ENCODE results near the gene PRDM2. TPM values are rescaled to one million over a fixed set of nuclear protein-coding genes. Genes with fewer than 3 reads are reported as not detected.
A peak's percentile ranks its signal among the peaks of the same experiment; 100 is the strongest.

PRDM2 gene
- total and polyA plus RNA-seq, 2 of the 13 experiments (the other 11 are each of a cell fraction or from before 2014, with no cell fraction given) = 4.0 to 6.5 TPM

- peak overlapping the region; percentile 65 for H3K4me2 ChIP-seq (ENCODE audit: low read depth, low read length)
- H4K20me1 ChIP-seq (ENCODE audit: insufficient read depth, low read length) = no peaks in the 10 kb centered on the region
- in situ Hi-C loops (cut with HindIII; ENCODE audit: extremely low pct_ligation_motif_present, low pct_unique_long_range_greater_than_20kb) = loop anchor here (5.0 kb wide), 1 partner anchor 129 kb away; no protein-coding TSS in a partner anchor
- CTCF ChIA-PET (ENCODE audit: low intra/inter-chr PET ratio, low total read pairs) = interaction anchor here (1.4 kb wide), 1 partner anchor 131 kb away, joined by 6 read pairs; no protein-coding TSS in a partner anchor
- DNase-seq (ENCODE audit: low spot score) (peak; percentile 23), ATAC-seq (peak; percentile 94), FAIRE-seq (no peak)
- BruUV-seq (replicated peaks) = no TSS peak
- no peaks in the 10 kb centered on the region for H3K36me3 ChIP-seq (replicated peaks in 1 of 2; ENCODE audit: control insufficient read depth in 1 of 2, insufficient read depth in 2 of 2, low read length in 2 of 2)
- H2AFZ ChIP-seq (ENCODE audit: low read length) = no peak overlapping the region
- peaks cover 8% of the 10 kb centered on the region for H3K4me1 ChIP-seq (ENCODE audit: insufficient read depth, low read length)
- H3K4me3 ChIP-seq (replicated peaks in 1 of 3; ENCODE audit: insufficient read depth in 1 of 3, low read depth in 2 of 3, low read length in 3 of 3) = peak overlapping the region in 1 of 3 experiments; percentile 60; a peak in 1 of 6 replicates
- no peak for TF ChIP-seq ZNF841 (CRISPR knock-in tag; IDR thresholded peaks at IDR 0.05; ENCODE audit: borderline replicate concordance)
- TF ChIP-seq ELF1 (CRISPR knock-in tag; IDR thresholded peaks at IDR 0.05) = 0 out of 2 replicates have a peak, but pooled peaks have one; percentile 20
- 0 out of 2 replicates have a peak, but pooled peaks have one; percentile 34 for TF ChIP-seq ZMYM4 (CRISPR knock-in tag; IDR thresholded peaks at IDR 0.05)
- TF ChIP-seq RAD21 (CRISPR knock-in tag; IDR thresholded peaks at IDR 0.05) = 0 out of 2 replicates have a peak, but pooled peaks have one; percentile 14
- TF ChIP-seq STAG1 (CRISPR knock-in tag; IDR thresholded peaks at IDR 0.05) = peak; percentile 26; the same call in 1 of the 2 replicates
- TF ChIP-seq TRIM22 (IDR thresholded peaks at IDR 0.05) = no peak
- TF ChIP-seq, protein P1, sequence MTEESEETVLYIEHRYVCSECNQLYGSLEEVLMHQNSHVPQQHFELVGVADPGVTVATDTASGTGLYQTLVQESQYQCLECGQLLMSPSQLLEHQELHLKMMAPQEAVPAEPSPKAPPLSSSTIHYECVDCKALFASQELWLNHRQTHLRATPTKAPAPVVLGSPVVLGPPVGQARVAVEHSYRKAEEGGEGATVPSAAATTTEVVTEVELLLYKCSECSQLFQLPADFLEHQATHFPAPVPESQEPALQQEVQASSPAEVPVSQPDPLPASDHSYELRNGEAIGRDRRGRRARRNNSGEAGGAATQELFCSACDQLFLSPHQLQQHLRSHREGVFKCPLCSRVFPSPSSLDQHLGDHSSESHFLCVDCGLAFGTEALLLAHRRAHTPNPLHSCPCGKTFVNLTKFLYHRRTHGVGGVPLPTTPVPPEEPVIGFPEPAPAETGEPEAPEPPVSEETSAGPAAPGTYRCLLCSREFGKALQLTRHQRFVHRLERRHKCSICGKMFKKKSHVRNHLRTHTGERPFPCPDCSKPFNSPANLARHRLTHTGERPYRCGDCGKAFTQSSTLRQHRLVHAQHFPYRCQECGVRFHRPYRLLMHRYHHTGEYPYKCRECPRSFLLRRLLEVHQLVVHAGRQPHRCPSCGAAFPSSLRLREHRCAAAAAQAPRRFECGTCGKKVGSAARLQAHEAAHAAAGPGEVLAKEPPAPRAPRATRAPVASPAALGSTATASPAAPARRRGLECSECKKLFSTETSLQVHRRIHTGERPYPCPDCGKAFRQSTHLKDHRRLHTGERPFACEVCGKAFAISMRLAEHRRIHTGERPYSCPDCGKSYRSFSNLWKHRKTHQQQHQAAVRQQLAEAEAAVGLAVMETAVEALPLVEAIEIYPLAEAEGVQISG (CRISPR knock-in tag; IDR thresholded peaks at IDR 0.05) = peak; percentile 87
- TF ChIP-seq, protein P2, sequence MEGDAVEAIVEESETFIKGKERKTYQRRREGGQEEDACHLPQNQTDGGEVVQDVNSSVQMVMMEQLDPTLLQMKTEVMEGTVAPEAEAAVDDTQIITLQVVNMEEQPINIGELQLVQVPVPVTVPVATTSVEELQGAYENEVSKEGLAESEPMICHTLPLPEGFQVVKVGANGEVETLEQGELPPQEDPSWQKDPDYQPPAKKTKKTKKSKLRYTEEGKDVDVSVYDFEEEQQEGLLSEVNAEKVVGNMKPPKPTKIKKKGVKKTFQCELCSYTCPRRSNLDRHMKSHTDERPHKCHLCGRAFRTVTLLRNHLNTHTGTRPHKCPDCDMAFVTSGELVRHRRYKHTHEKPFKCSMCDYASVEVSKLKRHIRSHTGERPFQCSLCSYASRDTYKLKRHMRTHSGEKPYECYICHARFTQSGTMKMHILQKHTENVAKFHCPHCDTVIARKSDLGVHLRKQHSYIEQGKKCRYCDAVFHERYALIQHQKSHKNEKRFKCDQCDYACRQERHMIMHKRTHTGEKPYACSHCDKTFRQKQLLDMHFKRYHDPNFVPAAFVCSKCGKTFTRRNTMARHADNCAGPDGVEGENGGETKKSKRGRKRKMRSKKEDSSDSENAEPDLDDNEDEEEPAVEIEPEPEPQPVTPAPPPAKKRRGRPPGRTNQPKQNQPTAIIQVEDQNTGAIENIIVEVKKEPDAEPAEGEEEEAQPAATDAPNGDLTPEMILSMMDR (CRISPR knock-in tag; IDR thresholded peaks at IDR 0.05) = peak; percentile 75
- peak; percentile 60 for TF ChIP-seq GABPB1 (CRISPR knock-in tag; IDR thresholded peaks at IDR 0.05)
- no peaks in the 10 kb centered on the region for H3K9me3 ChIP-seq (ENCODE audit: low read length)
- intact Hi-C loops (cut with micrococcal nuclease; ENCODE audit: unreplicated experiment) = loop anchor here (2.0 kb wide), 1 partner anchor 132 kb away; no protein-coding TSS in a partner anchor
- H3K27me3 ChIP-seq (ENCODE audit: control insufficient read depth in 1 of 2, insufficient read depth in 2 of 2, low read length in 2 of 2) = peaks cover 1 to 5% of the 10 kb centered on the region in 2 experiments; a peak in 2 of 5 replicates
- no peak overlapping the region for H3K9ac ChIP-seq (ENCODE audit: insufficient read depth, low read depth, low read length)
- no peaks in the 10 kb centered on the region for H3K79me2 ChIP-seq (ENCODE audit: insufficient read depth, low read length)
- POLR2A ChIA-PET = no interaction called here
- H3K27ac ChIP-seq (ENCODE audit: extremely low read length, insufficient read depth, low read length) = no peak overlapping the region
- 32% methylated on average over 4 of the region's 18 CpGs for WGBS (ENCODE audit: low lambda C conversion rate)
Measured at GRCh38 chr1:13828454-13829151, 128.6 kb downstream of the PRDM2 start.

All from HepG2 (cell line).